ENCODE results near the gene TMEM131L. TPM values are rescaled to one million over a fixed set of nuclear protein-coding genes. Genes with fewer than 3 reads are reported as not detected.

TMEM131L gene
- total and polyA plus RNA-seq, 5 donors = 4.6 to 13.3 (median 10.0) TPM

- H3K9me3 ChIP-seq (ENCODE audit: control insufficient read depth, low read length) = no peaks in the 10 kb centered on the region
- intact Hi-C loops (cut with DNase I) = no loop called here
- ATAC-seq (peak; percentile 60 to 68), DNase-seq (no peak)
- no peak overlapping the region for H3K4me3 ChIP-seq (ENCODE audit: low read length)
- no peaks in the 10 kb centered on the region for H3K27me3 ChIP-seq (ENCODE audit: control insufficient read depth, insufficient read depth)
- H3K27ac ChIP-seq (ENCODE audit: low read length) = no peak overlapping the region
- H3K4me1 ChIP-seq (ENCODE audit: control insufficient read depth, insufficient read depth, low read length) = no peaks in the 10 kb centered on the region
- WGBS = 51% methylated on average over 10 of the region's 10 CpGs
Observed at GRCh38 chr4:153518637-153519389, 52.7 kb downstream of the TMEM131L start.

- intact Hi-C loops (cut with DNase I) = no loop called here
- Histone ChIP-seq H3K27me3 (ENCODE audit: control insufficient read depth, insufficient read depth) (no peaks in the 10 kb centered on the region), H3K9me3 (ENCODE audit: control insufficient read depth, low read length) (no peaks in the 10 kb centered on the region), H3K27ac (ENCODE audit: low read length) (no peak overlapping the region), H3K4me1 (ENCODE audit: control insufficient read depth, insufficient read depth, low read length) (no peaks in the 10 kb centered on the region), H3K4me3 (ENCODE audit: low read length) (no peak overlapping the region)
- ATAC-seq = no peak
- no peak for DNase-seq
- WGBS = 66% methylated on average over 1 of the region's 1 CpG
Observed at GRCh38 chr4:153519687-153520086, 53.5 kb downstream of the TMEM131L start.

GRCh38 chr4:153520227-153520626 lies 54.1 kb downstream of the TMEM131L start:
- intact Hi-C loops (cut with DNase I) = no loop called here
- WGBS = 92% methylated on average over 4 of the region's 4 CpGs
- Histone ChIP-seq H3K27ac (ENCODE audit: low read length) (no peak overlapping the region), H3K4me3 (ENCODE audit: low read length) (no peak overlapping the region), H3K27me3 (ENCODE audit: control insufficient read depth, insufficient read depth) (no peaks in the 10 kb centered on the region), H3K4me1 (ENCODE audit: control insufficient read depth, insufficient read depth, low read length) (no peaks in the 10 kb centered on the region), H3K9me3 (ENCODE audit: control insufficient read depth, low read length) (no peaks in the 10 kb centered on the region)
- no peak for DNase-seq
- no peak for ATAC-seq

- intact Hi-C loops (cut with DNase I) = no loop called here
- Histone ChIP-seq H3K4me3 (ENCODE audit: low read length) (no peak overlapping the region), H3K27me3 (ENCODE audit: control insufficient read depth, insufficient read depth) (no peaks in the 10 kb centered on the region), H3K27ac (ENCODE audit: low read length) (no peak overlapping the region), H3K9me3 (ENCODE audit: control insufficient read depth, low read length) (no peaks in the 10 kb centered on the region), H3K4me1 (ENCODE audit: control insufficient read depth, insufficient read depth, low read length) (no peaks in the 10 kb centered on the region)
- WGBS = 57% methylated on average over 8 of the region's 8 CpGs
- DNase-seq (no peak), ATAC-seq (no peak)
Observed at GRCh38 chr4:153520801-153521329, 54.7 kb downstream of the TMEM131L start.

GRCh38 chr4:153521478-153521877 lies 55.3 kb downstream of the TMEM131L start:
- H3K27ac ChIP-seq (ENCODE audit: low read length) = no peak overlapping the region
- no peak overlapping the region for H3K4me3 ChIP-seq (ENCODE audit: low read length)
- no peaks in the 10 kb centered on the region for H3K4me1 ChIP-seq (ENCODE audit: control insufficient read depth, insufficient read depth, low read length)
- ATAC-seq (no peak), DNase-seq (no peak)
- H3K27me3 ChIP-seq (ENCODE audit: control insufficient read depth, insufficient read depth) = no peaks in the 10 kb centered on the region
- no peaks in the 10 kb centered on the region for H3K9me3 ChIP-seq (ENCODE audit: control insufficient read depth, low read length)
- intact Hi-C loops (cut with DNase I) = no loop called here
- 97% methylated on average over 10 of the region's 10 CpGs for WGBS

GRCh38 chr4:153521999-153522801 lies 56.0 kb downstream of the TMEM131L start:
- Histone ChIP-seq H3K4me1 (ENCODE audit: control insufficient read depth, insufficient read depth, low read length) (no peaks in the 10 kb centered on the region), H3K27ac (ENCODE audit: low read length) (no peak overlapping the region), H3K9me3 (ENCODE audit: control insufficient read depth, low read length) (no peaks in the 10 kb centered on the region), H3K27me3 (ENCODE audit: control insufficient read depth, insufficient read depth) (no peaks in the 10 kb centered on the region), H3K4me3 (ENCODE audit: low read length) (no peak overlapping the region)
- DNase-seq (no peak), ATAC-seq (no peak)
- 88% methylated on average over 17 of the region's 17 CpGs for WGBS
- intact Hi-C loops (cut with DNase I) = no loop called here

GRCh38 chr4:153522802-153523094 lies 56.6 kb downstream of the TMEM131L start:
- Histone ChIP-seq H3K4me3 (ENCODE audit: low read length) (no peak overlapping the region), H3K27me3 (ENCODE audit: control insufficient read depth, insufficient read depth) (no peaks in the 10 kb centered on the region), H3K4me1 (ENCODE audit: control insufficient read depth, insufficient read depth, low read length) (no peaks in the 10 kb centered on the region), H3K27ac (ENCODE audit: low read length) (no peak overlapping the region), H3K9me3 (ENCODE audit: control insufficient read depth, low read length) (no peaks in the 10 kb centered on the region)
- DNase-seq (no peak), ATAC-seq (no peak)
- 84% methylated on average over 1 of the region's 1 CpG for WGBS
- intact Hi-C loops (cut with DNase I) = no loop called here

GRCh38 chr4:153523164-153523796 lies 57.1 kb downstream of the TMEM131L start:
- no peak overlapping the region for H3K4me3 ChIP-seq (ENCODE audit: low read length)
- intact Hi-C loops (cut with DNase I) = no loop called here
- ATAC-seq (no peak), DNase-seq (no peak)
- H3K27me3 ChIP-seq (ENCODE audit: control insufficient read depth, insufficient read depth) = no peaks in the 10 kb centered on the region
- H3K27ac ChIP-seq (ENCODE audit: low read length) = no peak overlapping the region
- no peaks in the 10 kb centered on the region for H3K4me1 ChIP-seq (ENCODE audit: control insufficient read depth, insufficient read depth, low read length)
- no peaks in the 10 kb centered on the region for H3K9me3 ChIP-seq (ENCODE audit: control insufficient read depth, low read length)
- WGBS = 59% methylated on average over 5 of the region's 5 CpGs

GRCh38 chr4:153523941-153524386 lies 57.8 kb downstream of the TMEM131L start:
- no peak overlapping the region for H3K27ac ChIP-seq (ENCODE audit: low read length)
- WGBS = 44% methylated on average over 4 of the region's 4 CpGs
- intact Hi-C loops (cut with DNase I) = no loop called here
- DNase-seq (no peak), ATAC-seq (peak in 1 of 2 donors; percentile 42)
- H3K4me1 ChIP-seq (ENCODE audit: control insufficient read depth, insufficient read depth, low read length) = no peaks in the 10 kb centered on the region
- no peaks in the 10 kb centered on the region for H3K27me3 ChIP-seq (ENCODE audit: control insufficient read depth, insufficient read depth)
- no peak overlapping the region for H3K4me3 ChIP-seq (ENCODE audit: low read length)
- H3K9me3 ChIP-seq (ENCODE audit: control insufficient read depth, low read length) = no peaks in the 10 kb centered on the region

- H3K4me1 ChIP-seq (ENCODE audit: control insufficient read depth, insufficient read depth, low read length) = no peaks in the 10 kb centered on the region
Observed at GRCh38 chr4:153524682-153525081, 58.5 kb downstream of the TMEM131L start.

GRCh38 chr4:153527690-153528089 lies 61.5 kb downstream of the TMEM131L start:
- no peak for DNase-seq

More at GRCh38 chr4:153524682-153525081, 58.5 kb downstream of the TMEM131L start:
- no peaks in the 10 kb centered on the region for H3K27me3 ChIP-seq (ENCODE audit: control insufficient read depth, insufficient read depth)
- ATAC-seq (no peak), DNase-seq (no peak)
- WGBS = 87% methylated on average over 4 of the region's 4 CpGs
- no peaks in the 10 kb centered on the region for H3K9me3 ChIP-seq (ENCODE audit: control insufficient read depth, low read length)
- intact Hi-C loops (cut with DNase I) = no loop called here
- H3K4me3 ChIP-seq (ENCODE audit: low read length) = no peak overlapping the region
- H3K27ac ChIP-seq (ENCODE audit: low read length) = no peak overlapping the region

More at GRCh38 chr4:153527690-153528089, 61.5 kb downstream of the TMEM131L start:
- intact Hi-C loops (cut with DNase I) = no loop called here
- ATAC-seq = no peak
- peaks cover 2% of the 10 kb centered on the region for H3K4me1 ChIP-seq (ENCODE audit: control insufficient read depth, insufficient read depth, low read length)
- 95% methylated on average over 11 of the region's 11 CpGs for WGBS
- H3K9me3 ChIP-seq (ENCODE audit: control insufficient read depth, low read length) = no peaks in the 10 kb centered on the region
- H3K27me3 ChIP-seq (ENCODE audit: control insufficient read depth, insufficient read depth) = no peaks in the 10 kb centered on the region
- H3K27ac ChIP-seq (ENCODE audit: low read length) = no peak overlapping the region
- no peak overlapping the region for H3K4me3 ChIP-seq (ENCODE audit: low read length)

Measured in right cardiac atrium (tissue), 5 donors.